C4-2B (cell line): ENCODE measurements around the gene NUP93.
"Not testable (repeated sequence)": the region's sequence is repeated elsewhere in the genome, so short reads cannot be mapped to it uniquely, and the experiment has no call there.

Experiments used
- CTCF ChIP-seq: fragments of 450-650 bp; conservative IDR thresholded peaks from 2 replicates; pipeline ENCODE4 v1.5.1; 2017; ENCODE audit warnings: mild to moderate bottlenecking
- ZFX ChIP-seq: fragments of 450-650 bp; IDR thresholded peaks from 2 replicates; pipeline ENCODE4 v1.6.1; 2017

- not testable (repeated sequence) for TF ChIP-seq CTCF, ZFX
Observed at GRCh38 chr16:56807676-56808067, 77.7 kb downstream of the NUP93 start.
